Measurements from ENCODE around the gene MBNL2. TPM values are rescaled to one million over a fixed set of nuclear protein-coding genes. Genes with fewer than 3 reads are reported as not detected.

The MBNL2 gene
- total and polyA plus RNA-seq, 2 of the 13 experiments (the other 11 are each of a cell fraction or from before 2014, with no cell fraction given) = 30.8 to 59.0 TPM

DNA sequence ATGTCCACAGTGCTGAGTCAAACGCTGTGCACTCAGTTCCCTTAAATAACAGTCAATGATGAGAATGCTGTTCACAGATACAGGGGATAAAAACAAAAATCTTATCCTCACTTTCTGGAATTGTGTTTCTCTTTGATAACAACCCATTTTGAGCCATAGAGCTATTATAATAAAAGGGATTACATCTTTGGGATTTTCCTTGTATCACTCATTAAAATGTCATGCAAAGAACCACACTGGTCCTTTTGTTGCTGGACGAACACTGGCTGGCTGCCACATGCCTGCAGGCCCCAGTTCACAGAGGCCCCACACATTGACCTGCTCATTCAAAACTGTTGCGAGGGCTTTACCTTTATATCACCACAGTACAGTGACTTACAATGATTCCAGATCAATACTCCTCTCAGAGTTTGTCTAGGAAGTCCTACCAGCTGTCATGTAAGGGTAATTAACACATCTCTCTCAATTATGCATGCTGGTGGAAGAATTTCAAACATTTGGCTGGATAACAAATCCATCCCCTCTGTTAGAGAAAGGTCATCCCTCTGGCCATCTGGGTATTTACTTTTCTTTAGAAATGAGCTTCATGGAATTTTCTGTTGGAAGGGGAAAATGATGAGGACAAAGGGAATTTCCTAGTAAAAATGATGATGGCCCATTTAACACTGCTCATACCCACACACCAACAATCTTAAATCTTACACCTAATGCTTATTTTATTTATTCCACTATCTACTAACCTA lies 85.9 kb downstream of the MBNL2 start (continued):
- TF ChIP-seq, protein P1, sequence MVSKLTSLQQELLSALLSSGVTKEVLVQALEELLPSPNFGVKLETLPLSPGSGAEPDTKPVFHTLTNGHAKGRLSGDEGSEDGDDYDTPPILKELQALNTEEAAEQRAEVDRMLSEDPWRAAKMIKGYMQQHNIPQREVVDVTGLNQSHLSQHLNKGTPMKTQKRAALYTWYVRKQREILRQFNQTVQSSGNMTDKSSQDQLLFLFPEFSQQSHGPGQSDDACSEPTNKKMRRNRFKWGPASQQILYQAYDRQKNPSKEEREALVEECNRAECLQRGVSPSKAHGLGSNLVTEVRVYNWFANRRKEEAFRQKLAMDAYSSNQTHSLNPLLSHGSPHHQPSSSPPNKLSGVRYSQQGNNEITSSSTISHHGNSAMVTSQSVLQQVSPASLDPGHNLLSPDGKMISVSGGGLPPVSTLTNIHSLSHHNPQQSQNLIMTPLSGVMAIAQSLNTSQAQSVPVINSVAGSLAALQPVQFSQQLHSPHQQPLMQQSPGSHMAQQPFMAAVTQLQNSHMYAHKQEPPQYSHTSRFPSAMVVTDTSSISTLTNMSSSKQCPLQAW (CRISPR knock-in tag; IDR thresholded peaks at IDR 0.05) = no peak
- TF ChIP-seq, protein P2, sequence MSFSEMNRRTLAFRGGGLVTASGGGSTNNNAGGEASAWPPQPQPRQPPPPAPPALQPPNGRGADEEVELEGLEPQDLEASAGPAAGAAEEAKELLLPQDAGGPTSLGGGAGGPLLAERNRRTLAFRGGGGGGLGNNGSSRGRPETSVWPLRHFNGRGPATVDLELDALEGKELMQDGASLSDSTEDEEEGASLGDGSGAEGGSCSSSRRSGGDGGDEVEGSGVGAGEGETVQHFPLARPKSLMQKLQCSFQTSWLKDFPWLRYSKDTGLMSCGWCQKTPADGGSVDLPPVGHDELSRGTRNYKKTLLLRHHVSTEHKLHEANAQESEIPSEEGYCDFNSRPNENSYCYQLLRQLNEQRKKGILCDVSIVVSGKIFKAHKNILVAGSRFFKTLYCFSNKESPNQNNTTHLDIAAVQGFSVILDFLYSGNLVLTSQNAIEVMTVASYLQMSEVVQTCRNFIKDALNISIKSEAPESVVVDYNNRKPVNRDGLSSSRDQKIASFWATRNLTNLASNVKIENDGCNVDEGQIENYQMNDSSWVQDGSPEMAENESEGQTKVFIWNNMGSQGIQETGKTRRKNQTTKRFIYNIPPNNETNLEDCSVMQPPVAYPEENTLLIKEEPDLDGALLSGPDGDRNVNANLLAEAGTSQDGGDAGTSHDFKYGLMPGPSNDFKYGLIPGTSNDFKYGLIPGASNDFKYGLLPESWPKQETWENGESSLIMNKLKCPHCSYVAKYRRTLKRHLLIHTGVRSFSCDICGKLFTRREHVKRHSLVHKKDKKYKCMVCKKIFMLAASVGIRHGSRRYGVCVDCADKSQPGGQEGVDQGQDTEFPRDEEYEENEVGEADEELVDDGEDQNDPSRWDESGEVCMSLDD (CRISPR knock-in tag; IDR thresholded peaks at IDR 0.05; ENCODE audit: borderline replicate concordance) = no peak
- TF ChIP-seq, protein P3, sequence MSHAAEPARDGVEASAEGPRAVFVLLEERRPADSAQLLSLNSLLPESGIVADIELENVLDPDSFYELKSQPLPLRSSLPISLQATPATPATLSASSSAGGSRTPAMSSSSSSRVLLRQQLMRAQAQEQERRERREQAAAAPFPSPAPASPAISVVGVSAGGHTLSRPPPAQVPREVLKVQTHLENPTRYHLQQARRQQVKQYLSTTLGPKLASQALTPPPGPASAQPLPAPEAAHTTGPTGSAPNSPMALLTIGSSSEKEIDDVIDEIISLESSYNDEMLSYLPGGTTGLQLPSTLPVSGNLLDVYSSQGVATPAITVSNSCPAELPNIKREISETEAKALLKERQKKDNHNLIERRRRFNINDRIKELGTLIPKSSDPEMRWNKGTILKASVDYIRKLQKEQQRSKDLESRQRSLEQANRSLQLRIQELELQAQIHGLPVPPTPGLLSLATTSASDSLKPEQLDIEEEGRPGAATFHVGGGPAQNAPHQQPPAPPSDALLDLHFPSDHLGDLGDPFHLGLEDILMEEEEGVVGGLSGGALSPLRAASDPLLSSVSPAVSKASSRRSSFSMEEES (CRISPR knock-in tag; IDR thresholded peaks at IDR 0.05) = 0 out of 2 replicates have a peak, but pooled peaks have one; percentile 20
- TF ChIP-seq ZFX (CRISPR knock-in tag; IDR thresholded peaks at IDR 0.05; ENCODE audit: low read depth) = peak; percentile 73
- TF ChIP-seq, protein P4, sequence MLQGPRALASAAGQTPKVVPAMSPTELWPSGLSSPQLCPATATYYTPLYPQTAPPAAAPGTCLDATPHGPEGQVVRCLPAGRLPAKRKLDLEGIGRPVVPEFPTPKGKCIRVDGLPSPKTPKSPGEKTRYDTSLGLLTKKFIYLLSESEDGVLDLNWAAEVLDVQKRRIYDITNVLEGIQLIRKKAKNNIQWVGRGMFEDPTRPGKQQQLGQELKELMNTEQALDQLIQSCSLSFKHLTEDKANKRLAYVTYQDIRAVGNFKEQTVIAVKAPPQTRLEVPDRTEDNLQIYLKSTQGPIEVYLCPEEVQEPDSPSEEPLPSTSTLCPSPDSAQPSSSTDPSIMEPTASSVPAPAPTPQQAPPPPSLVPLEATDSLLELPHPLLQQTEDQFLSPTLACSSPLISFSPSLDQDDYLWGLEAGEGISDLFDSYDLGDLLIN (CRISPR knock-in tag; IDR thresholded peaks at IDR 0.05; ENCODE audit: borderline replicate concordance) = no peak
- TF ChIP-seq, protein P5, sequence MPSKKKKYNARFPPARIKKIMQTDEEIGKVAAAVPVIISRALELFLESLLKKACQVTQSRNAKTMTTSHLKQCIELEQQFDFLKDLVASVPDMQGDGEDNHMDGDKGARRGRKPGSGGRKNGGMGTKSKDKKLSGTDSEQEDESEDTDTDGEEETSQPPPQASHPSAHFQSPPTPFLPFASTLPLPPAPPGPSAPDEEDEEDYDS (CRISPR knock-in tag; IDR thresholded peaks at IDR 0.05) = 0 out of 2 replicates have a peak, but pooled peaks have one; percentile 14
- TF ChIP-seq CREM (IDR thresholded peaks at IDR 0.05) = peak; percentile 35; the same call in 1 of the 2 replicates
- TF ChIP-seq CREM (CRISPR knock-in tag; IDR thresholded peaks at IDR 0.05) = no peak
- TF ChIP-seq MIXL1 (CRISPR knock-in tag; IDR thresholded peaks at IDR 0.05) = 0 out of 2 replicates have a peak, but pooled peaks have one; percentile 10
- no peak for TF ChIP-seq NFE2L2 (IDR thresholded peaks at IDR 0.05; ENCODE audit: low read length)
- TF ChIP-seq, protein P6, sequence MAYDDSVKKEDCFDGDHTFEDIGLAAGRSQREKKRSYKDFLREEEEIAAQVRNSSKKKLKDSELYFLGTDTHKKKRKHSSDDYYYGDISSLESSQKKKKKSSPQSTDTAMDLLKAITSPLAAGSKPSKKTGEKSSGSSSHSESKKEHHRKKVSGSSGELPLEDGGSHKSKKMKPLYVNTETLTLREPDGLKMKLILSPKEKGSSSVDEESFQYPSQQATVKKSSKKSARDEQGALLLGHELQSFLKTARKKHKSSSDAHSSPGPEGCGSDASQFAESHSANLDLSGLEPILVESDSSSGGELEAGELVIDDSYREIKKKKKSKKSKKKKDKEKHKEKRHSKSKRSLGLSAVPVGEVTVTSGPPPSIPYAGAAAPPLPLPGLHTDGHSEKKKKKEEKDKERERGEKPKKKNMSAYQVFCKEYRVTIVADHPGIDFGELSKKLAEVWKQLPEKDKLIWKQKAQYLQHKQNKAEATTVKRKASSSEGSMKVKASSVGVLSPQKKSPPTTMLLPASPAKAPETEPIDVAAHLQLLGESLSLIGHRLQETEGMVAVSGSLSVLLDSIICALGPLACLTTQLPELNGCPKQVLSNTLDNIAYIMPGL (CRISPR knock-in tag; IDR thresholded peaks at IDR 0.05; ENCODE audit: borderline replicate concordance in 1 of 2, low read depth in 1 of 2) = 0 out of 4 replicates have a peak, but pooled peaks of 1 of the 2 experiments have one; percentile 33
- no peak for TF ChIP-seq FOXA1 (IDR thresholded peaks at IDR 0.05)
- TF ChIP-seq FOXA1 (CRISPR knock-in tag; IDR thresholded peaks at IDR 0.05) = peak; percentile 69; the same call in 1 of the 2 replicates
- TF ChIP-seq MED1 (CRISPR knock-in tag; IDR thresholded peaks at IDR 0.05) = peak; percentile 39; the same call in 1 of the 2 replicates
- no peak for TF ChIP-seq FOXC1 (CRISPR knock-in tag; IDR thresholded peaks at IDR 0.05; ENCODE audit: borderline replicate concordance)
- TF ChIP-seq RORA (CRISPR knock-in tag; IDR thresholded peaks at IDR 0.05) = 0 out of 2 replicates have a peak, but pooled peaks have one; percentile 61
- peak; percentile 64 for TF ChIP-seq HDAC2 (CRISPR knock-in tag; IDR thresholded peaks at IDR 0.05)
- TF ChIP-seq SOX13 (IDR thresholded peaks at IDR 0.05) = no peak
- peak in 1 of 2 experiments; percentile 76; a peak in 1 of 4 replicates for TF ChIP-seq SOX13 (CRISPR knock-in tag; conservative IDR thresholded peaks at IDR 0.05 in 1 of 2, IDR thresholded peaks at IDR 0.05 in 1 of 2)
- TF ChIP-seq ZNF468 (CRISPR knock-in tag; IDR thresholded peaks at IDR 0.05) = no peak
